Measurements from ENCODE around the gene ADAD2. TPM values are rescaled to one million over a fixed set of nuclear protein-coding genes. Genes with fewer than 3 reads are reported as not detected.

The ADAD2 gene
- 1 to 10 TPM in 2 of 9 donors, under 1 TPM in 4, not detected in 3; 0.21 to 1.3 (median 0.58) TPM for total RNA-seq
- 1 to 10 TPM in 1 of 2 donors, under 1 TPM in 1; 0.36 to 1.2 TPM for polyA plus RNA-seq
- long read RNA-seq, donor 1 = 0 reads
- long read RNA-seq, donor 2 = 0 reads
- long read RNA-seq, donor 3 = 0 reads

DNA sequence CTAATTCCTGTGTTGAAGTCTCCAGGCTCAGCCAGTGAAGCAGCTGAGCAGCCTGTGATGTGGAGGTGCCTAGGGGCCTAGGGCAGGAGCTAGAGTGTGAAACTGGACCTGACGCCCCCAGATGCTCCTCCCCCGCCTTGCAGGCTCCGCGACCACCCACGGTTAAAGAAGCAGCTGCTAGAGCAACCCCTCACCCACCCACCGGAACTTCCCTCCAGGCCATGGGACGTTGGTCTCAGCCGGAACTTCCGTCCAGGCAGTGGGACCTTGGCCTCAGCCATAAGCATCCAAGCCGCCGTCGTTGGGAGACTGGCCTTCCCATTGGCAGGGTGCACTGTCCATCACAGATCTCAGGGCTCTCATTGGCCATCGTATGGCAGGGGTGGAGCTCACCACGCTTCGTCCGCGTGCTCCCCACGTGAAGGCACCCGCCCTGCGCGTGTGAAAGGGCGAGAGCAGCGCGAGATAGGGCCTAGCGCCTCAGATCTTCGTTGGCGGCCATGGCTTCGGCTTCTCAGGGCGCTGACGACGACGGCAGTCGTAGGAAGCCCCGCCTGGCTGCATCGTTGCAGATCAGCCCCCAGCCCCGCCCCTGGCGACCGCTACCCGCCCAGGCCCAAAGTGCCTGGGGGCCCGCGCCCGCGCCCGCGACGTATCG, at the start of gene ADAD2:
Gene ADAD2 (plus strand): TSS at position 427 of the 658 bp plus-strand sequence. CDS start 74 bp downstream, at position 501.
- no peak for ATAC-seq
- no peaks in the 10 kb centered on the region for H3K36me3 ChIP-seq
- intact Hi-C loops (cut with DNase I) = loop anchor here in 1 of 10 donors (10.0 kb wide), 1 partner anchor 294 kb away; no protein-coding TSS in a partner anchor
- no peak within 1 kb of the TSS for H3K27ac ChIP-seq
- WGBS, 4 donors = 89 to 94% (median 91%) methylated on average over 41 to 47 of the region's 47 CpGs
- no peaks in the 10 kb centered on the region for H3K9me3 ChIP-seq
- H3K27me3 ChIP-seq = peaks cover 0 to 9% (median 0%) of the 10 kb centered on the region in 9 donors
- peaks cover 0 to 13% (median 3%) of the 10 kb centered on the region in 12 donors for H3K4me1 ChIP-seq
- no peak for DNase-seq
- TF ChIP-seq, protein P1, sequence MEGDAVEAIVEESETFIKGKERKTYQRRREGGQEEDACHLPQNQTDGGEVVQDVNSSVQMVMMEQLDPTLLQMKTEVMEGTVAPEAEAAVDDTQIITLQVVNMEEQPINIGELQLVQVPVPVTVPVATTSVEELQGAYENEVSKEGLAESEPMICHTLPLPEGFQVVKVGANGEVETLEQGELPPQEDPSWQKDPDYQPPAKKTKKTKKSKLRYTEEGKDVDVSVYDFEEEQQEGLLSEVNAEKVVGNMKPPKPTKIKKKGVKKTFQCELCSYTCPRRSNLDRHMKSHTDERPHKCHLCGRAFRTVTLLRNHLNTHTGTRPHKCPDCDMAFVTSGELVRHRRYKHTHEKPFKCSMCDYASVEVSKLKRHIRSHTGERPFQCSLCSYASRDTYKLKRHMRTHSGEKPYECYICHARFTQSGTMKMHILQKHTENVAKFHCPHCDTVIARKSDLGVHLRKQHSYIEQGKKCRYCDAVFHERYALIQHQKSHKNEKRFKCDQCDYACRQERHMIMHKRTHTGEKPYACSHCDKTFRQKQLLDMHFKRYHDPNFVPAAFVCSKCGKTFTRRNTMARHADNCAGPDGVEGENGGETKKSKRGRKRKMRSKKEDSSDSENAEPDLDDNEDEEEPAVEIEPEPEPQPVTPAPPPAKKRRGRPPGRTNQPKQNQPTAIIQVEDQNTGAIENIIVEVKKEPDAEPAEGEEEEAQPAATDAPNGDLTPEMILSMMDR (IDR thresholded peaks at IDR 0.05) = no peak
- TF ChIP-seq POLR2A (IDR thresholded peaks at IDR 0.05) = no peak
- no peak within 1 kb of the TSS for H3K4me3 ChIP-seq

DNA sequence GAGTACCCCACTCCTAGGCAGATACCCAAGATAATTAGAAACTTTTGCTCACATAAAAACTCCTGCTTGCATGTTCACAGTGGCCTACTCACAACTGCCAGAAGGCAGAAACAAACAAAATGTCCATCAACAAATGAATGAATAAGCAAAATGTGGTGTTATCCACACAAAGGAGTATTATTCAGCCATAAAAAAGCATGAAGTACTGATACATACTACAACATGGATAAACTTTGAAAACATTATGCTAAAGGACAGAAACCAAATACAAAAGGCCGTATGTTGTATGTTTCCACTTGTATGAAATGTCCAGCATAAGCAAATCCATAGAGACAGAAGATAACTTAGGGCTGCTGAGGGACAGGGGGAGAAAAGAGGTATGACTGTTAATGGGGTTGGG, 47.9 kb upstream of the ADAD2 start:
- DNase-seq (no peak), ATAC-seq (no peak)
- intact Hi-C loops (cut with DNase I) = loop anchor here in 3 of 10 donors (5.0 to 10.0 kb wide), 4 partner anchors 39 to 61 kb away; partner anchors contain the start of gene TAF1C (in 1 of the 3)
- TF ChIP-seq, protein P1 (IDR thresholded peaks at IDR 0.05) = no peak
- no peak overlapping the region for H3K27ac ChIP-seq
- no peaks in the 10 kb centered on the region for H3K27me3 ChIP-seq
- H3K4me1 ChIP-seq = peaks cover 0 to 35% (median 12%) of the 10 kb centered on the region in 12 donors
- WGBS, 4 donors = 94 to 100% (median 97%) methylated on average over 1 of the region's 1 CpG
- H3K36me3 ChIP-seq = no peaks in the 10 kb centered on the region
- no peaks in the 10 kb centered on the region for H3K9me3 ChIP-seq
- H3K4me3 ChIP-seq = no peak overlapping the region

DNA sequence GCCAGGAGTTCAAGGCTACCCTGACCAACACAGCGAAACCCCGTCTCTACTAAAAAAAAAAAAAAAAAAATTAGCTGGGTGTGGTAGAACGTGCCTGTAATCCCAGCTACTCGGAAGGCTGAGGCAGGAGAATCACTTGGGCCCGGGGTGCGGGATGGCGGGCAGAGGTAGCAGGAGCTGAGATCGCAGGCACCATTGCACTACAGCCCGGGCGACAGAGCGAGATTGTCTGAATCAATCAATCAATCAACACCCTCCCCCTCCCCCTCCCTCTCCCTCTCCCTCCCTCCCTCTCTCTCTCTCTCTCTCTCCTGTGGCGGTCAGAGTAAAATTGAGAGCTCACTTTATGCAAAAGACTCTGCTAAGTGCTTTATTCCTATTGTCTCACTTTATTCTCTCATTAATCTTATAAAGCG, 47.2 kb upstream of the ADAD2 start:
- ATAC-seq = no peak
- no peak for DNase-seq
- Histone ChIP-seq H3K27ac (peak overlapping the region in 4 of 12 donors; percentile 76 to 96 (median 84)), H3K36me3 (no peaks in the 10 kb centered on the region), H3K9me3 (no peaks in the 10 kb centered on the region), H3K4me3 (peak overlapping the region; percentile 78 to 99 (median 94)), H3K27me3 (no peaks in the 10 kb centered on the region), H3K4me1 (peaks cover 0 to 32% (median 11%) of the 10 kb centered on the region in 12 donors)
- intact Hi-C loops (cut with DNase I) = loop anchor here in 5 of 10 donors (2.0 to 10.0 kb wide), 5 partner anchors 39 to 61 kb away; partner anchors contain the start of gene TAF1C (in 3 of the 5)
- no peak for TF ChIP-seq POLR2A (IDR thresholded peaks at IDR 0.05)
- TF ChIP-seq, protein P1 (IDR thresholded peaks at IDR 0.05) = no peak
- WGBS, 4 donors = 30 to 48% (median 39%) methylated on average over 13 of the region's 13 CpGs

DNA sequence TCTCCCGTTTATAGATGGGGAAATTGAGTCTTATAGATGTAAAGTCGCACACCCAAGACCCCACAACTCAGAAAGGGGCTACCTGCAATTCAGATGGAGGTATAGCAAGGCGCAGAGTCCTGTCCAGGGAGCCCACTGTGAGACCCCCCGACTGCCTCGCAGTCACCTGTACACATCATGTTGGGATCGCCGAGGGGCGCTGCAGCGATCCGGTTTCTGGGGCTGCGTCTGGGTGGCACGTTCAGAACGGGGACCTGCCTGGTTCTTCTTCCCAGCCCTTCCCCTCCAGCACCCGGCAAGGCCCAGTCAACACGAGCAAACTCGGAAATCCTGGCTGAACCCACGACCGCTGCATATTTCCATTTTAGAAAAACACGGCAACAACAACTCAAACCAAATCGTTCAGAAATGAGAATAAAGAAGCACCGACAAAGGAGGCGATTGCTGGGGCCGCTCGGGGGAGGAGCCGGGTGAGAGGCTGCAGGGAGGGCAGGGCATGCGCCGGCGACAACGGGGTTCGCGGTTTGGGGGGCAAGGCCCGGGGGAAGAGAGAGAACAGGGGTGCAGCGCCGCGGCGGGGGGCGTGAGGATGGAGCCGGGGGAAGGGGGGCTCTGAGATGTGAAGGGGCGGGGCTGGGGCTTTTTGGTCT, 46.6 kb upstream of the ADAD2 start:
- 0 to 2% (median 1%) methylated on average over 36 to 39 of the region's 39 CpGs for WGBS, 4 donors
- intact Hi-C loops (cut with DNase I) = loop anchor here in 5 of 10 donors (2.0 to 10.0 kb wide), 5 partner anchors 38 to 62 kb away; partner anchors contain the start of gene TAF1C (in 3 of the 5)
- Histone ChIP-seq H3K36me3 (no peaks in the 10 kb centered on the region), H3K4me1 (peaks cover 0 to 27% (median 10%) of the 10 kb centered on the region in 12 donors), H3K9me3 (no peaks in the 10 kb centered on the region), H3K27ac (peak overlapping the region; percentile 50 to 96 (median 80)), H3K4me3 (peak overlapping the region; percentile 78 to 99 (median 94)), H3K27me3 (no peaks in the 10 kb centered on the region)
- ATAC-seq (peak in 3 of 4 donors; percentile 27 to 44 (median 40)), DNase-seq (peak in 3 of 5 donors; percentile 26 to 69 (median 45))
- no peak for TF ChIP-seq POLR2A (IDR thresholded peaks at IDR 0.05)
- TF ChIP-seq, protein P1 (IDR thresholded peaks at IDR 0.05) = peak in 1 of 12 donors; percentile 7

All from heart left ventricle (tissue), 16 donors.